Cardiac muscle cell (in vitro differentiated cells and primary cell): Measurements from ENCODE around the gene PPARA. TPM values are rescaled to one million over a fixed set of nuclear protein-coding genes. Genes with fewer than 3 reads are reported as not detected.

Source experiments
- DNase-seq, 2 donors: peaks; one replicate each; pipeline versions ENCODE4 v3.0.0 to v3.0.0-alpha.2; 2010 to 2017; ENCODE audit warnings: low read depth in 1 of 2, low spot score in 1 of 2
- H3K27ac ChIP-seq: fragments of 200-600 bp; sonication (generic); 2 replicates; pipeline ENCODE4 v1.5.1; 2016
- H3K27me3 ChIP-seq: fragments of 200-600 bp; sonication (generic); 2 replicates; pipeline ENCODE4 v1.6.0; 2016; ENCODE audit warnings: control low read depth
- H3K36me3 ChIP-seq: fragments of 200-600 bp; sonication (generic); 2 replicates; pipeline ENCODE4 v1.5.1; 2016; ENCODE audit warnings: control low read depth
- H3K4me1 ChIP-seq: fragments of 200-600 bp; sonication (generic); 2 replicates; pipeline ENCODE4 v1.8.1; 2017; ENCODE audit warnings: low read depth, mild to moderate bottlenecking, mixed run types
- H3K4me3 ChIP-seq: fragments of 200-600 bp; sonication (generic); 2 replicates; pipeline ENCODE4 v1.5.1; 2016; ENCODE audit warnings: mild to moderate bottlenecking
- H3K9me3 ChIP-seq: fragments of 200-600 bp; sonication (generic); 2 replicates; pipeline ENCODE4 v1.5.1; 2017; ENCODE audit warnings: low read depth, mild to moderate bottlenecking, control low read depth
- CTCF ChIP-seq: IDR thresholded peaks from 2 replicates; pipeline ENCODE4 v1.5.1; 2012; ENCODE audit warnings: low read depth, mild to moderate bottlenecking, low read length
- polyA plus RNA-seq: library from polyadenylated mRNA; unstranded; fragments of >200 nt; fragmentation: Nextera tagmentation; extraction: Ambion mirVana; gene quantifications from 2 replicates; pipeline ENCODE4 v1.2.1, GENCODE V29; 2016
- total RNA-seq: library from RNA; depleted of rRNA; stranded (reverse); fragments of >200 nt; gene quantifications from 2 replicates; pipeline ENCODE4 v1.2.3, GENCODE V29; 2016

PPARA gene
- total and polyA plus RNA-seq, 2 experiments from 2014 or later: 11.8 to 25.1 TPM

GRCh38 chr22:46104170-46104880 is 46.0 kb upstream of the PPARA start:
- Histone ChIP-seq H3K4me1 (no peaks in the 10 kb centered on the region), H3K27ac (no peak overlapping the region), H3K4me3 (no peak overlapping the region), H3K27me3 (no peaks in the 10 kb centered on the region), H3K9me3 (no peaks in the 10 kb centered on the region), H3K36me3 (no peaks in the 10 kb centered on the region)
- TF ChIP-seq CTCF: no peak
- no peak for DNase-seq

GRCh38 chr22:46104881-46105493 is 45.3 kb upstream of the PPARA start:
- no peaks in the 10 kb centered on the region for H3K4me1 ChIP-seq
- H3K27me3 ChIP-seq: no peaks in the 10 kb centered on the region
- H3K27ac ChIP-seq: no peak overlapping the region
- H3K36me3 ChIP-seq: no peaks in the 10 kb centered on the region
- DNase-seq: no peak
- H3K9me3 ChIP-seq: no peaks in the 10 kb centered on the region
- H3K4me3 ChIP-seq: no peak overlapping the region
- TF ChIP-seq CTCF: no peak

GRCh38 chr22:46105494-46106278 is 44.6 kb upstream of the PPARA start:
- no peaks in the 10 kb centered on the region for H3K9me3 ChIP-seq
- peak in 1 of 2 donors; percentile 89 for DNase-seq
- TF ChIP-seq CTCF: no peak
- H3K4me3 ChIP-seq: no peak overlapping the region
- no peaks in the 10 kb centered on the region for H3K4me1 ChIP-seq
- H3K27ac ChIP-seq: no peak overlapping the region
- H3K27me3 ChIP-seq: no peaks in the 10 kb centered on the region
- H3K36me3 ChIP-seq: no peaks in the 10 kb centered on the region

- Histone ChIP-seq H3K36me3 (no peaks in the 10 kb centered on the region), H3K27me3 (no peaks in the 10 kb centered on the region), H3K4me3 (no peak overlapping the region), H3K4me1 (no peaks in the 10 kb centered on the region), H3K9me3 (no peaks in the 10 kb centered on the region), H3K27ac (no peak overlapping the region)
- no peak for DNase-seq
- no peak for TF ChIP-seq CTCF
Observed at GRCh38 chr22:46106279-46107022, 43.9 kb upstream of the PPARA start.

GRCh38 chr22:46107089-46107664 is 43.1 kb upstream of the PPARA start:
- Histone ChIP-seq H3K27ac (no peak overlapping the region), H3K36me3 (no peaks in the 10 kb centered on the region), H3K27me3 (no peaks in the 10 kb centered on the region), H3K4me3 (no peak overlapping the region), H3K4me1 (peaks cover 6% of the 10 kb centered on the region), H3K9me3 (no peaks in the 10 kb centered on the region)
- TF ChIP-seq CTCF: no peak
- DNase-seq: no peak
